ENCODE data around the gene SEC23B. TPM values are rescaled to one million over a fixed set of nuclear protein-coding genes. Genes with fewer than 3 reads are reported as not detected.

Gene SEC23B
- total and polyA plus RNA-seq, 3 donors from 2014 or later, result 65.0 to 96.0 (median 68.8) TPM

GRCh38 chr20:18585134-18585533 is 77.4 kb downstream of the SEC23B start:
- intact Hi-C loops (cut with DNase I; ENCODE audit: low total_unique reads), result no loop called here
- whole genome bisulfite sequencing, 2 donors, result 84 to 93% methylated on average over 2 of the region's 2 CpGs
- Histone ChIP-seq H3K27me3 (no peaks in the 10 kb centered on the region), H3K9me3 (no peaks in the 10 kb centered on the region), H3K36me3 (ENCODE audit: low read depth, missing control alignments) (no peaks in the 10 kb centered on the region), H3K4me1 (peaks cover 5% of the 10 kb centered on the region), H3K27ac (no peak overlapping the region), H3K4me3 (no peak overlapping the region)
- no peak for TF ChIP-seq CTCF (IDR thresholded peaks at IDR 0.05)
- no peak for TF ChIP-seq POLR2A (IDR thresholded peaks at IDR 0.05)
- DNase-seq, result no peak

GRCh38 chr20:18587665-18588573 is 80.2 kb downstream of the SEC23B start, which contains the start of gene DTD1:
DTD1 (plus strand) TSS chr20:18588054; CDS start chr20:18588073, 19 bp downstream.
- Histone ChIP-seq H3K36me3 (ENCODE audit: low read depth, missing control alignments) (no peaks in the 10 kb centered on the region), H3K4me3 (peak within 1 kb of the TSS; percentile 77 to 89), H3K27me3 (no peaks in the 10 kb centered on the region), H3K9me3 (no peaks in the 10 kb centered on the region), H3K27ac (peak within 1 kb of the TSS; percentile 23 to 79), H3K4me1 (peaks cover 5% of the 10 kb centered on the region)
- TF ChIP-seq CTCF (IDR thresholded peaks at IDR 0.05) (peak; percentile 48 to 73 (median 66)), POLR2A (IDR thresholded peaks at IDR 0.05) (no peak)
- peak; percentile 97 for DNase-seq
- intact Hi-C loops (cut with DNase I; ENCODE audit: low total_unique reads), result no loop called here
- WGBS, 2 donors, result 1% methylated on average over 29 to 53 of the region's 88 CpGs

- 4 to 7% methylated on average over 18 of the region's 18 CpGs for WGBS, 2 donors
- intact Hi-C loops (cut with DNase I; ENCODE audit: low total_unique reads), result no loop called here
- H3K9me3 ChIP-seq, result no peaks in the 10 kb centered on the region
- H3K27ac ChIP-seq, result peak overlapping the region; percentile 23 to 79
- no peaks in the 10 kb centered on the region for H3K36me3 ChIP-seq (ENCODE audit: low read depth, missing control alignments)
- DNase-seq, result peak; percentile 18
- H3K4me3 ChIP-seq, result peak overlapping the region; percentile 77 to 89
- H3K27me3 ChIP-seq, result no peaks in the 10 kb centered on the region
- TF ChIP-seq POLR2A (IDR thresholded peaks at IDR 0.05) (no peak), CTCF (IDR thresholded peaks at IDR 0.05) (no peak)
- H3K4me1 ChIP-seq, result peaks cover 5% of the 10 kb centered on the region
Measured at GRCh38 chr20:18588574-18588933, 80.8 kb downstream of the SEC23B start.

GRCh38 chr20:18589941-18590674 is 82.4 kb downstream of the SEC23B start:
- Histone ChIP-seq H3K9me3 (no peaks in the 10 kb centered on the region), H3K4me3 (no peak overlapping the region), H3K27me3 (no peaks in the 10 kb centered on the region), H3K4me1 (peaks cover 5% of the 10 kb centered on the region), H3K36me3 (ENCODE audit: low read depth, missing control alignments) (no peaks in the 10 kb centered on the region), H3K27ac (no peak overlapping the region)
- 80 to 87% methylated on average over 8 of the region's 8 CpGs for WGBS, 2 donors
- DNase-seq, result no peak
- intact Hi-C loops (cut with DNase I; ENCODE audit: low total_unique reads), result no loop called here
- TF ChIP-seq CTCF (IDR thresholded peaks at IDR 0.05) (no peak), POLR2A (IDR thresholded peaks at IDR 0.05) (no peak)

Data from testis (tissue), 3 donors.